IMR-90 (cell line): ENCODE data around the gene RGS10. TPM values are rescaled to one million over a fixed set of nuclear protein-coding genes. Genes with fewer than 3 reads are reported as not detected.

Source experiments
- ATAC-seq: fragments of 200-7000 bp; cut with Tn5 transposase; 2 replicates; pipeline ENCODE4 v1.9.1; 2020; ENCODE audit warnings: low read depth, mild to moderate bottlenecking, moderate library complexity
- BruUV-seq: library from RNA; stranded (reverse); fragments of 400-500 nt; replicated peaks from 2 replicates; lab custom pipeline; 2021; lab: Mats Ljungman, UMichigan
- CTCF ChIA-PET: fragments of 300-600 bp; formaldehyde crosslinking; extraction: SDS; loops from one replicate; lab custom pipeline; 2021; ENCODE audit warnings: antibody characterized with exemption; lab: Yijun Ruan, JAX
- POLR2A ChIA-PET: fragments of 300-600 bp; sonication (Branson Sonifier 250); formaldehyde crosslinking; loops from one replicate; lab custom pipeline; 2022; ENCODE audit warnings: antibody characterized with exemption; ENCODE audit not compliant: unreplicated experiment; lab: Charles Lee
- DNase-seq: peaks from one replicate; pipeline ENCODE4 v3.0.0; 2013
- H2AFZ ChIP-seq: replicated peaks from 2 replicates; pipeline ENCODE3; 2013; ENCODE audit warnings: low read length, mild to moderate bottlenecking; ENCODE audit not compliant: poor library complexity
- H2AK5ac ChIP-seq: 2 replicates; pipeline ENCODE4 v1.6.1; 2013; ENCODE audit warnings: low read depth, low read length, inconsistent platforms
- H2AK9ac ChIP-seq: replicated peaks from 2 replicates; pipeline ENCODE3; 2013; ENCODE audit warnings: mild to moderate bottlenecking, low read depth, low read length, moderate library complexity; ENCODE audit not compliant: poor library complexity
- H2BK120ac ChIP-seq: 2 replicates; pipeline ENCODE4 v1.6.1; 2013; ENCODE audit warnings: low read depth, low read length, inconsistent platforms
- H2BK15ac ChIP-seq: 3 replicates; pipeline ENCODE4 v1.6.1; 2013; ENCODE audit warnings: low read depth, low read length, inconsistent platforms
- H2BK20ac ChIP-seq: 2 replicates; pipeline ENCODE4 v1.6.1; 2013; ENCODE audit warnings: low read depth, mild to moderate bottlenecking, inconsistent platforms, low read length, moderate library complexity
- H2BK5ac ChIP-seq: 2 replicates; pipeline ENCODE4 v1.6.1; 2013; ENCODE audit warnings: mild to moderate bottlenecking, low read depth, low read length, inconsistent platforms; ENCODE audit not compliant: poor library complexity, severe bottlenecking
- H3K14ac ChIP-seq: replicated peaks from 2 replicates; pipeline ENCODE4 v1.6.1; 2013; ENCODE audit warnings: low read depth, low read length, inconsistent platforms
- H3K18ac ChIP-seq: 2 replicates; pipeline ENCODE4 v1.6.1; 2013; ENCODE audit warnings: low read depth, low read length, control low read depth
- H3K23ac ChIP-seq: 2 replicates; pipeline ENCODE4 v1.6.1; 2013; ENCODE audit warnings: low read depth, low read length, inconsistent platforms
- H3K27ac ChIP-seq: 2 replicates; pipeline ENCODE4 v1.5.1; 2013; ENCODE audit warnings: mild to moderate bottlenecking, control low read depth, low read length; ENCODE audit not compliant: insufficient read depth
- H3K27me3 ChIP-seq: 2 replicates; pipeline ENCODE4 v1.6.1; 2013; ENCODE audit warnings: low read length; ENCODE audit not compliant: control insufficient read depth, insufficient read depth
- H3K36me3 ChIP-seq: 2 replicates; pipeline ENCODE4 v1.6.1; 2013; ENCODE audit warnings: low read length, mixed read lengths; ENCODE audit not compliant: control insufficient read depth, insufficient read depth
- H3K4ac ChIP-seq: 2 replicates; pipeline ENCODE4 v1.6.1; 2013; ENCODE audit warnings: low read depth, low read length, inconsistent platforms
- H3K4me1 ChIP-seq: 2 replicates; pipeline ENCODE4 v1.6.1; 2013; ENCODE audit warnings: low read length, mixed read lengths; ENCODE audit not compliant: control insufficient read depth, insufficient read depth
- H3K4me2 ChIP-seq: 2 replicates; pipeline ENCODE4 v1.6.1; 2013; ENCODE audit warnings: low read depth, mild to moderate bottlenecking, control low read depth, low read length, moderate library complexity
- H3K4me3 ChIP-seq: 2 replicates; pipeline ENCODE4 v1.5.1; 2013; ENCODE audit warnings: low read depth, mild to moderate bottlenecking, control low read depth, low read length, moderate library complexity; ENCODE audit not compliant: insufficient read depth
- H3K56ac ChIP-seq: 2 replicates; pipeline ENCODE4 v1.6.1; 2013; ENCODE audit warnings: low read length, inconsistent platforms; ENCODE audit not compliant: insufficient read depth; ENCODE audit errors: extremely low read depth
- H3K79me1 ChIP-seq, 2 experiments: 2 replicates each; pipeline ENCODE4 v1.6.1; 2013; ENCODE audit warnings: low read length in 2 of 2, inconsistent platforms in 1 of 2, low read depth in 1 of 2
- H3K9ac ChIP-seq: 2 replicates; pipeline ENCODE4 v1.6.1; 2013; ENCODE audit warnings: low read depth, low read length, control low read depth
- H3K9me1 ChIP-seq: 2 replicates; pipeline ENCODE4 v1.6.1; 2013; ENCODE audit warnings: low read length, inconsistent platforms; ENCODE audit not compliant: insufficient read depth
- H3K9me3 ChIP-seq: 2 replicates; pipeline ENCODE4 v1.6.1; 2013; ENCODE audit warnings: low read length; ENCODE audit not compliant: control insufficient read depth, insufficient read depth
- H4K20me1 ChIP-seq: 2 replicates; pipeline ENCODE4 v1.6.1; 2013; ENCODE audit warnings: low read length, inconsistent platforms; ENCODE audit not compliant: insufficient read depth
- H4K5ac ChIP-seq: 2 replicates; pipeline ENCODE4 v1.6.1; 2013; ENCODE audit warnings: mild to moderate bottlenecking, low read depth, low read length, control low read depth
- H4K8ac ChIP-seq, 2 experiments: 2 replicates each; pipeline ENCODE4 v1.6.1; 2013; ENCODE audit warnings: low read depth in 2 of 2, low read length in 2 of 2, control low read depth in 1 of 2, inconsistent platforms in 1 of 2
- H4K91ac ChIP-seq: 2 replicates; pipeline ENCODE4 v1.6.1; 2013; ENCODE audit warnings: low read depth, low read length, inconsistent platforms; ENCODE audit not compliant: insufficient read depth
- CEBPB ChIP-seq: IDR thresholded peaks from 2 replicates; pipeline ENCODE4 v1.6.1; 2012; ENCODE audit warnings: low read depth, low read length, improper control_type of control experiment
- CHD1 ChIP-seq: IDR thresholded peaks from 2 replicates; pipeline ENCODE4 v1.6.1; 2012; ENCODE audit warnings: low read depth, low read length, improper control_type of control experiment
- CTCF ChIP-seq: conservative IDR thresholded peaks from 2 replicates; pipeline ENCODE4 v1.5.1; 2012; ENCODE audit warnings: mild to moderate bottlenecking, low read depth, low read length, improper control_type of control experiment
- FOS ChIP-seq: fragments of 150-350 bp; IDR thresholded peaks from 2 replicates; pipeline ENCODE4 v1.6.1; 2016; ENCODE audit warnings: low read depth, low read length
- MAFK ChIP-seq: IDR thresholded peaks from 2 replicates; pipeline ENCODE4 v1.6.1; 2012; ENCODE audit warnings: low read depth, low read length, improper control_type of control experiment
- MXI1 ChIP-seq: IDR thresholded peaks from 2 replicates; pipeline ENCODE4 v1.6.1; 2012; ENCODE audit warnings: low read depth, mild to moderate bottlenecking, low read length, moderate library complexity, borderline replicate concordance
- NFE2L2 ChIP-seq: fragments of 150-350 bp; IDR thresholded peaks from 2 replicates; pipeline ENCODE4 v1.6.1; 2016; ENCODE audit warnings: low read depth, mild to moderate bottlenecking, low read length
- POLR2A ChIP-seq: IDR thresholded peaks from 2 replicates; pipeline ENCODE4 v1.6.1; 2012; ENCODE audit warnings: mild to moderate bottlenecking, low read depth, low read length
- RAD21 ChIP-seq: IDR thresholded peaks from 2 replicates; pipeline ENCODE4 v1.6.1; 2012; ENCODE audit warnings: low read length, improper control_type of control experiment
- RCOR1 ChIP-seq: IDR thresholded peaks from 2 replicates; pipeline ENCODE4 v1.6.1; 2012; ENCODE audit warnings: mild to moderate bottlenecking, low read length, improper control_type of control experiment; ENCODE audit not compliant: insufficient replicate concordance
- RFX5 ChIP-seq: IDR thresholded peaks from 2 replicates; pipeline ENCODE4 v1.8.0; 2012; ENCODE audit warnings: low read depth, mild to moderate bottlenecking, low read length, moderate library complexity
- SMC3 ChIP-seq: fragments of 150-350 bp; IDR thresholded peaks from 2 replicates; pipeline ENCODE4 v1.6.1; 2016; ENCODE audit warnings: low read depth, mild to moderate bottlenecking, antibody characterized with exemption, low read length, moderate library complexity
- WGBS, 2 experiments: methylation state at CpG; one replicate each; pipeline versions ENCODE4 v1.1.5 to v1.1.7; 2013; ENCODE audit warnings: missing lambda C conversion rate in 2 of 2; ENCODE audit not compliant: insufficient read length in 1 of 2; ENCODE audit errors: extremely low coverage in 2 of 2; 5-methylcytosine and 5-hydroxymethylcytosine counted together
- dilution Hi-C: fragments of 300-500 bp; cut with HindIII; formaldehyde crosslinking; loops from one replicate; pipeline ENCODE4 v1.14.3; 2018; ENCODE audit warnings: low sequenced_read_pairs; ENCODE audit not compliant: unreplicated experiment
- in situ Hi-C: fragments of 300-500 bp; cut with MboI; formaldehyde crosslinking; loops from 3 replicates; pipeline ENCODE4 v1.14.3; 2019; ENCODE audit warnings: low sequenced_read_pairs, inconsistent platforms, mixed read lengths
- intact Hi-C: fragments of 100-400 bp; cut with micrococcal nuclease; formaldehyde crosslinking; loops from 2 replicates; pipeline ENCODE4 v1.10.0; 2022
- polyA plus RNA-seq, 3 experiments: library from polyadenylated mRNA; depleted of rRNA; stranded (reverse); fragments of >200 nt; gene quantifications; 2 replicates each; pipeline ENCODE4 v1.2.3, GENCODE V29; 2012; ENCODE audit warnings: low replicate concordance in 1 of 3
- total RNA-seq: library from RNA; depleted of rRNA; stranded (reverse); fragments of >200 nt; gene quantifications from 2 replicates; pipeline ENCODE4 v1.2.3, GENCODE V29; 2012

RGS10 gene
- total and polyA plus RNA-seq, 2 of the 4 experiments (the other 2 are of a cell fraction), result 35.3 to 89.7 TPM

DNA sequence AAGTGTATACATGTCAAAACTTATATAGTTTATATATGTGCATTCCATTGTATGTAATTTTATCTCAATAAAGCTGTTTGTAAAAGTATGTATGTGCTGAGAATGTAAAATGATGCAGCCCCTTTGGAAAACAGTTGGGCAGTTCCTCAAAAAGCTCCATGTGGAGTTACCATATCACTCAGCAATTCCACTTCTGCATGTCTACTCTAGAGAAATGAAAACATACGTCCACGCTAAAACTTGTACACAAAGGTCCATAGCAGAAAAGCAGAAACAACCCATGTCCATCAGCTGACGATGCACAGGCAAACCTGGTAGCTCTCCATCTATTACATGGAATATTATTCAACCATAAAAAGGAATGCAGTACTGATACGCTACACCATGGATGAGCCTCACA lies 8.3 kb upstream of the RGS10 start:
- no peak for ATAC-seq
- Histone ChIP-seq H3K23ac (no peak overlapping the region), H4K20me1 (no peaks in the 10 kb centered on the region), H3K4me1 (peaks cover 2% of the 10 kb centered on the region; the same call in 1 of the 2 replicates), H4K5ac (no peak overlapping the region), H3K9ac (no peak overlapping the region), H3K18ac (no peak overlapping the region), H3K14ac (no peak overlapping the region), H2BK20ac (no peak overlapping the region), H3K4me2 (no peak overlapping the region), H2BK120ac (no peak overlapping the region), H3K79me1 (no peaks in the 10 kb centered on the region), H2AK9ac (no peak overlapping the region), H3K4ac (no peak overlapping the region), H3K9me3 (no peaks in the 10 kb centered on the region; the same call in 1 of the 2 replicates), H2AFZ (no peak overlapping the region), H4K8ac (no peak overlapping the region), H3K56ac (no peak overlapping the region), H3K36me3 (no peaks in the 10 kb centered on the region), H4K91ac (no peak overlapping the region), H2AK5ac (no peak overlapping the region), H3K4me3 (no peak overlapping the region), H2BK5ac (no peak overlapping the region), H3K9me1 (no peaks in the 10 kb centered on the region; the same call in 1 of the 2 replicates), H3K27me3 (peaks cover 11% of the 10 kb centered on the region), H3K27ac (no peak overlapping the region), H2BK15ac (no peak overlapping the region)
- BruUV-seq, result no TSS peak
- no peak for TF ChIP-seq MAFK
- TF ChIP-seq SMC3, result no peak
- TF ChIP-seq CEBPB, result no peak
- no peak for TF ChIP-seq POLR2A
- TF ChIP-seq FOS, result no peak
- TF ChIP-seq CTCF, result no peak
- TF ChIP-seq NFE2L2, result no peak
- TF ChIP-seq RAD21, result no peak
- no peak for TF ChIP-seq CHD1
- no peak for TF ChIP-seq MXI1
- TF ChIP-seq RCOR1, result no peak
- no peak for TF ChIP-seq RFX5
- POLR2A ChIA-PET, result interaction anchor here (0.6 kb wide), 1 partner anchor 15 kb away, joined by 3 read pairs; no protein-coding TSS in a partner anchor
- in situ Hi-C loops, result no loop called here
- 86% methylated on average over 1 of the region's 4 CpGs; no CpG with 5 or more reads in 1 of the 2 experiments for WGBS, 2 experiments
- CTCF ChIA-PET, result no interaction called here
- dilution Hi-C loops, result no loop called here
- intact Hi-C loops, result no loop called here
- DNase-seq, result no peak
